DOHH2 (cell line): Measurements from ENCODE around the gene LDLRAD4.

ENCODE experiments used
- CTCF ChIP-seq: fragments of 200-600 bp; sonication (generic); IDR thresholded peaks from one replicate; pipeline ENCODE4 v1.5.1; 2014; ENCODE audit warnings: antibody characterized with exemption, mild to moderate bottlenecking, low read depth, low read length; ENCODE audit not compliant: poor library complexity, severe bottlenecking
- EZH2phosphoT487 ChIP-seq: fragments of 200-600 bp; sonication (generic); IDR thresholded peaks from 2 replicates; pipeline ENCODE4 v1.6.1; 2017; ENCODE audit warnings: borderline replicate concordance, mild to moderate bottlenecking, antibody characterized with exemption, low read length, moderate library complexity, mixed read lengths

- TF ChIP-seq EZH2phosphoT487: no peak
- TF ChIP-seq CTCF: no peak
These were observed 162.1 kb downstream of the LDLRAD4 start for GRCh38 chr18:13380691-13381070.
